Right ventricle myocardium inferior (tissue), 1 donor: ENCODE data around the gene AADACL4. TPM values are rescaled to one million over a fixed set of nuclear protein-coding genes. Genes with fewer than 3 reads are reported as not detected.
A peak's percentile ranks its signal among the peaks of the same experiment; 100 is the strongest.

ENCODE experiments used
- ATAC-seq: fragments of 200-7000 bp; cut with Tn5 transposase; one replicate; pipeline ENCODE4 v1.9.1; 2020; ENCODE audit warnings: mild to moderate bottlenecking, moderate library complexity
- DNase-seq: peaks from one replicate; pipeline ENCODE4 v3.0.0; 2021; ENCODE audit errors: missing footprints
- intact Hi-C: fragments of 100-400 bp; cut with DNase I; formaldehyde crosslinking; loops from one replicate; pipeline ENCODE4 v1.11.0; 2022
- total RNA-seq: library from RNA; stranded (reverse); fragmentation: NEBNext Ultra II Directional; extraction: Animal tissue kit (Norgen Biotek cat#: 25700); gene quantifications from one replicate; pipeline ENCODE4 v1.2.1, GENCODE V29; 2021
- donor health status: DM: no; HTN: yes; CAD: no; lungs with severe emphysema.

Gene AADACL4
- total RNA-seq, 1 donor from 2014 or later, result not detected

GRCh38 chr1:12609469-12610003, 34.3 kb upstream of the AADACL4 start:
- no peak for DNase-seq
- ATAC-seq, result no peak
- intact Hi-C loops, result loop anchor here (10.0 kb wide), 1 partner anchor 265 kb away; no protein-coding TSS in a partner anchor

GRCh38 chr1:12610305-12610935, 33.5 kb upstream of the AADACL4 start:
- ATAC-seq (no peak), DNase-seq (no peak)
- intact Hi-C loops, result loop anchor here (10.0 kb wide), 1 partner anchor 266 kb away; no protein-coding TSS in a partner anchor

- DNase-seq, result no peak
- intact Hi-C loops, result loop anchor here (10.0 kb wide), 1 partner anchor 266 kb away; no protein-coding TSS in a partner anchor
Measured at GRCh38 chr1:12610941-12611340, 32.9 kb upstream of the AADACL4 start.

GRCh38 chr1:12613180-12613579, 30.7 kb upstream of the AADACL4 start:
- DNase-seq, result no peak
- intact Hi-C loops, result loop anchor here (10.0 kb wide), 1 partner anchor 268 kb away; no protein-coding TSS in a partner anchor
- ATAC-seq, result no peak

More at GRCh38 chr1:12610941-12611340, 32.9 kb upstream of the AADACL4 start:
- ATAC-seq, result no peak

DNA sequence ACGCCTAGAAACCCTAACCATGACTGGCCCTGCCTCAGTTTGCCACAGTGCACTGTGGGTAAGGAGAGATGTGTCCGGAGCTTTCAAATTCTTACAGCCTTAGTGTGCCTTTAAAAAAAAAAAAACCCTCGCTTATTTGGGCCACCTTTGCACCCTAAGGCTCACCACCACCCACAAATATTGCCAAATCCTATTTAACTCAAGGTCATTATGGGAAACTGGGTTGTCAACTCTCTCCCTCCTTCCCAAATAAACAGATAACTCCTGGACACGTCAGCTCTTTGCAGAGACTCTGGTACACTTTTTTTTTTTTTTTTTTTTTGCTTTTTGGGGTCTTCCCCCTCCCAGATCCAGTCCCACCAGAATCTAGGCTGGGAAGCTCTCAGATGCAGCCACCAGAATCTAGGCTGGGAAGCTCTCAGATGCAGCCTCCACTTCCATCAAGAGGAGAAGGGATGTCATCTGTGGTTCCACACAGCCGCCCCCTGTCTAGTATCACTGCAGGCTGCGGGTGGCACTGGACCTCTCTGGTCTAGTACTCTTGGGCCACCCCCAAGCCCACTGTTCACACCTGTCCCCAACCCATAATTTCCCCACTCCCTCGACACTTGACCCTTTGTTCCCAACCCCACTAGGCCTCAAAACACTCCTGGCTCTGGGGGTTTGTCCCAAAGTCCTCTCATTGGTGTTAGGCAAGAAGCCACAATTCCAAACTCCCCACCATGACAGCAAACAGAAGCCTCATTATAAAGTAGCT, 29.3 kb upstream of the AADACL4 start:
- DNase-seq, result no peak
- no peak for ATAC-seq
- intact Hi-C loops, result loop anchor here (5.0 to 10.0 kb wide), 2 partner anchors 62 to 270 kb away; no protein-coding TSS in a partner anchor

DNA sequence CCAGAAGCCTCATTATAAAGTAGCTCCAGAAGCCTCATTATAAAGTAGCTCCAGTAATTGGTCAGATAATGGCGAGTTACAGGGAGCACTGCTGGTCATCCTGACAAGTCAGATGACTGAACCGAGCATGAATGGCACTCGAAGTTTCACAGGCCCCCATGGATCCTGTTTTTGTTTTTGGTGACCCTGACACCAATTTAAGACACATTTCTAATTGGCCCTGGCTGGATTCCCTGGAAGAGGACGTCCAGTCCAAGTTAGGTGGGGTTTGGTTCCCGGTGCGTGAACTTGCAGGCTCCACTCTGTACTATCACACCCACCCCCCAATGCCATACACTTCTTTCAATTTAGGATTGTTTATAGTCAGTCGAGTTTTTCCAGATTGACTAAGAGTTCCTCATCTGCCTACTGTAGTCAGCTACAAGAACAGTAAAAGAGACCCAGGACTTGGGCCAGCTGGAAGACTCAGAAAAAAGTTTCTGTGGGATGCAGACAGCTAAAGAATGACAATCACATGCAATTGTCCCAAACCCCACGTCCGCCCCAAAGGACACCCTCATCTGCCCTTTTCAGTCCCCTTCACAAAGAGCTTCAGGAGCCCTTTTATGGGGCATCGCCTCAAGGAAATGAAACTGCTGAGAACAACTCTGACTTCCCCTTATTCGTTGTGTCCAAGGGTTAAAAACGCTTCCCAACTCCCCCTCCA, 28.6 kb upstream of the AADACL4 start:
- ATAC-seq (no peak), DNase-seq (no peak)
- intact Hi-C loops, result loop anchor here (5.0 to 10.0 kb wide), 2 partner anchors 63 to 271 kb away; no protein-coding TSS in a partner anchor

DNA sequence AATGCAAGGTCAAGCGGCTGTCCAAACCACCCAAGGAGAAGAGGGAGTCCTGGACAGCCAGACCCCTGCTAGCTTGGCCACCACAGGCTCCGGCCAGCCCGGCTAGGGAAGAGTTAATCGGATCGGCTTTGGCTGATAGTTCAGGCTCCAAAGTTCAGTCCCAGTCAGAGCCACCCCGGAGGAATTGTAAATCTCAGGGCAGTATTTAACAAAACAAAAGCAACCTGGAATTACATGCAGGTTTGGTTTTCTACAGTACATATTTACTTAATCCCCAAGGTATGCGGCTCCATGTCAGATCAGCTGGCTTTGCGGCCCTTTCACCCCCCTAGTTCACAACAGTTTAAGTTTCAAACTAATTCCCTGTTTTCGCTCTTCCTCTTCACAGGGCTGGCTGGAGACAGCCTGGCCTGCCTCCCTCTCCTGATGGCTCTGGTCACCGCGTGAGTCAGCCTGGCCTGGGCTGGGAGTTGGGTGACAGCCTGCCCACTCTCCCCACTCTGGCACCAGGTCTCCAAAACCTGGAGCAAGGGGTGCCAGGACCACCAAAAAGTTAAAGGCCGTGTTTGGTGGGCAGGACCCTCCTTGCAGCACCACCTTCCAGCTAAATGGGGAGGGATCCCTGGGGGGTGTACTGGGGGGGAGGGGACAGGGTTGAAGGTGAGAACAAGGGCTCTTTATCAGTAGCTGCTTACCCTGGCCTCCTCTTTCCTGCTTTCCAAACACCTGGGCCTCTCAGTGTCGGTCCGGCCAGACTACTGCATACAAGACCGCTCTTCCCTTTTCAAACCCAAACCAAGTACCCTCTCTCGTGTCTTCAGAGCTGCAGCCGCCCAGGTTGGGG, 27.8 kb upstream of the AADACL4 start:
- DNase-seq (peak; percentile 79), ATAC-seq (peak; percentile 55)
- intact Hi-C loops, result loop anchor here (5.0 to 10.0 kb wide), 2 partner anchors 64 to 271 kb away; no protein-coding TSS in a partner anchor

DNA sequence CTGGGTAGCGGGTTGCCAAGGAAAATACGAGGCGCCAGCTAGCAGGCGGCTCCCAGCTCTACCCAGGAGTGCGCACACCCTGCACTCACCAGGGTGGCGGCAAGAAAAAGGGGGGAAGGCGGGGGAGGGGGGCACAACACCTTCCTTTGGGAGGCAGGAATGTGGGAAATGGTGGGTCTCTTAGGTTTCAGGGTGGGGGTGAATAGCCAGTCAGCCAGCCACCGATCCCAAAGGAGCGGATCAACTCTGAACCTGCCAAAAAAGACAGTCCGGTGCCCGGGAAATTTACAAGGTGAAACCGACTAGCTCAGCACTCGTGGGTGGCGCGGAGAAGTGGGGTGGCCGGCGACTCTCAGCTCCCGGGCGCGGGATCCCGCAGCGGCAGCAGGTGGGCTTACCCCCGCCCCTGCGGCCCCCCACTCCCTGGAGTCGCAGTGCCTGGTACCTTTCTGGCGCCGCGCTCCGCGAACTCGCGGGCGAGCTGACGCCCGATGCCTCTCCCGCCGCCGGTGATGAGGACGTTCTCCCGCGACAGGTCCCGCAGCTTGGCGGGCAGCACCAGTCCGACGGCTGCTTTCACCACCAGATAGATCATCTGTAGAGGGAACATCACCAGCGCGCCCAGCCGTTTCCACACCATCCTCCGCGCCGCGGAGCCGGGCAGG, 27.0 kb upstream of the AADACL4 start:
- DNase-seq, result peak; percentile 77
- intact Hi-C loops, result loop anchor here (5.0 to 10.0 kb wide), 2 partner anchors 65 to 272 kb away; no protein-coding TSS in a partner anchor

GRCh38 chr1:12617511-12617900, 26.4 kb upstream of the AADACL4 start:
- intact Hi-C loops, result loop anchor here (5.0 to 10.0 kb wide), 2 partner anchors 65 to 273 kb away; no protein-coding TSS in a partner anchor
- DNase-seq, result no peak
- ATAC-seq, result no peak

More for the DNA sequence above, 27.0 kb upstream of the AADACL4 start:
- peak; percentile 3 for ATAC-seq

- intact Hi-C loops, result loop anchor here (2.0 to 10.0 kb wide), 6 partner anchors 17 to 303 kb away; no protein-coding TSS in a partner anchor
- ATAC-seq (peak; percentile 71), DNase-seq (peak; percentile 87)
Measured at GRCh38 chr1:12617901-12618660, 25.8 kb upstream of the AADACL4 start, which contains the start of gene DHRS3. DHRS3 (minus strand) TSS chr1:12618210; CDS start chr1:12617348, 862 bp downstream.

DNA sequence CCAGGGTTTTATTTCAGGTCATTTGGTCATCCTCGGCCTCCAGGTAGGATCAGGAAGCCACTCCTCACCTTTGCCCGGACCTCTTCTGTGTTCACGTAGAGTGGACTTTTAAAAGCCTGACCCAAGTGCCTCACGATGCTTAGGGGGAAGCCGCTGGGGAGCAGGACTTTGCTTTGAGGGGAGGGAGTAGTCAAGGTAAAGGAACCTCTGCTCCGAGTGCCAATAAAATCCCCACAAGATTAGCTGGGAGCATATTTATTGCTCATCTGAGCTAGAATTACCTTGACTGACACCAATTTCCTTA, 25.3 kb upstream of the AADACL4 start:
- DNase-seq, result no peak
- ATAC-seq, result no peak
- intact Hi-C loops, result loop anchor here (2.0 to 10.0 kb wide), 6 partner anchors 18 to 304 kb away; no protein-coding TSS in a partner anchor

DNA sequence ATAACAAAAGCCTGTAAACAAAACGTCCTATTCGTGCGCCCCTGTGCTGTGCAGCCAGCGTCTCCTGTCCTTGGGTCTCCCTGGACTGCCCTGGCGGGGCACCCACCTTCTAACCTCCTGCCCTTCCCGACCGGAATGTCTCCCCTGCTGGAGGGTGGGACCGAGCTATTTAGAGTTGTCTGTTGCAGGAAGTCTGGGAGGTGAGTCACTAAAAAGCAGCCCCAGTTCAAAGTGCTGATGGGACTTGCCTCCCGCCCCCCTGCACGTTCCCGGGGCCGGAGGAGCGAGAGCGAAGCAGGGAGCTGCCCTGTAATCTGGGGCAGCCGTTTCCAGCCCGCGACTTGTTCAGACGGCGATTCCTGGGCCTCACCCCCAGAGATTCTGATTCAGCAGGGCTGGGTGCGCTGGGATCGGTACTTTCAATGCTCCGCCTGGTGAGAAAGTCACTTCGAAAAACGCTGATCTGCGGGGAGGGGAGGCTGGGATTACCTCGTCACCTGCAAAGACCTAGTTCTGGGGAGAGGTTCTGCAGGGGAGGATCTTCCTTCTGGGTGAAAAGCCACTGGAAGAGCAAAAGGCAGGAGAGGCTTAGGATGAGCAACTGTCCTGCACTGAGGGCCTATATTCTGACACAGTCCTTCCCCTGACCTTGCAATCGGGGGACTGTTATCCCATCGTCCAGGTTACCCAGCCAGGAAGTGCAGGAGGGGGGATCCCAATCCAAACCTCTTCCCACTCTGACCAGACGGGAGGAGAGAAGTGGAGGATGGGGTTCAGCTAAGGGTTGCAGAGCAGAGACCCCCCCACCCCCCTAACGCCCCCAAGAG, 24.7 kb upstream of the AADACL4 start:
- intact Hi-C loops, result loop anchor here (1.0 to 10.0 kb wide), 8 partner anchors 18 to 388 kb away; no protein-coding TSS in a partner anchor
- DNase-seq (peak; percentile 81), ATAC-seq (peak; percentile 56)

GRCh38 chr1:12619792-12620487, 23.9 kb upstream of the AADACL4 start:
- ATAC-seq (peak; percentile 59), DNase-seq (peak; percentile 89)
- intact Hi-C loops, result loop anchor here (1.0 to 10.0 kb wide), 9 partner anchors 19 to 389 kb away; no protein-coding TSS in a partner anchor

- DNase-seq (no peak), ATAC-seq (no peak)
- intact Hi-C loops, result loop anchor here (2.0 kb wide), 1 partner anchor 38 kb away; no protein-coding TSS in a partner anchor
Measured at GRCh38 chr1:12620488-12620865, 23.4 kb upstream of the AADACL4 start.

GRCh38 chr1:12620931-12621330, 23.0 kb upstream of the AADACL4 start:
- DNase-seq, result no peak
- ATAC-seq, result no peak

More at GRCh38 chr1:12620931-12621330, 23.0 kb upstream of the AADACL4 start:
- intact Hi-C loops, result loop anchor here (2.0 kb wide), 1 partner anchor 38 kb away; no protein-coding TSS in a partner anchor
